ENCODE measurements around the gene COMTD1. TPM values are rescaled to one million over a fixed set of nuclear protein-coding genes. Genes with fewer than 3 reads are reported as not detected.

Gene COMTD1
- total and polyA plus RNA-seq, 7 donors: 7.8 to 147 (median 11.4) TPM

GRCh38 chr10:75254739-75255138 is 19.0 kb upstream of the COMTD1 start:
- Histone ChIP-seq H3K36me3 (no peaks in the 10 kb centered on the region), H3K27me3 (no peaks in the 10 kb centered on the region), H3K9me3 (peaks cover 0 to 11% (median 5%) of the 10 kb centered on the region in 4 donors), H3K4me1 (no peaks in the 10 kb centered on the region), H3K4me3 (no peak overlapping the region), H3K27ac (no peak overlapping the region)
- WGBS, 2 donors: 95% methylated on average over 2 of the region's 2 CpGs
- no peak for DNase-seq
- TF ChIP-seq CTCF (IDR thresholded peaks at IDR 0.05): no peak
- TF ChIP-seq POLR2A (IDR thresholded peaks at IDR 0.05): no peak
- no peak for TF ChIP-seq EP300 (IDR thresholded peaks at IDR 0.05)
- no peak for TF ChIP-seq POLR2AphosphoS5 (IDR thresholded peaks at IDR 0.05)
- intact Hi-C loops (cut with DNase I): no loop called here

GRCh38 chr10:75253281-75254220 is 17.8 kb upstream of the COMTD1 start:
- no peak for TF ChIP-seq POLR2AphosphoS5 (IDR thresholded peaks at IDR 0.05)
- no peak for TF ChIP-seq POLR2A (IDR thresholded peaks at IDR 0.05)
- TF ChIP-seq EP300 (IDR thresholded peaks at IDR 0.05): no peak
- TF ChIP-seq CTCF (IDR thresholded peaks at IDR 0.05): no peak
- WGBS, 2 donors: 94 to 97% methylated on average over 1 of the region's 1 CpG
- H3K36me3 ChIP-seq: no peaks in the 10 kb centered on the region
- peaks cover 0 to 11% (median 5%) of the 10 kb centered on the region in 4 donors for H3K9me3 ChIP-seq
- H3K4me3 ChIP-seq: no peak overlapping the region
- intact Hi-C loops (cut with DNase I): no loop called here
- H3K27ac ChIP-seq: no peak overlapping the region
- DNase-seq: no peak
- no peaks in the 10 kb centered on the region for H3K4me1 ChIP-seq
- no peaks in the 10 kb centered on the region for H3K27me3 ChIP-seq

- TF ChIP-seq POLR2A (IDR thresholded peaks at IDR 0.05): no peak
- no peaks in the 10 kb centered on the region for H3K36me3 ChIP-seq
- H3K4me3 ChIP-seq: no peak overlapping the region
- DNase-seq: no peak
- no peaks in the 10 kb centered on the region for H3K27me3 ChIP-seq
- H3K27ac ChIP-seq: no peak overlapping the region
- H3K9me3 ChIP-seq: peaks cover 0 to 11% (median 5%) of the 10 kb centered on the region in 4 donors
- 81 to 88% methylated on average over 3 of the region's 3 CpGs for WGBS, 2 donors
- no peaks in the 10 kb centered on the region for H3K4me1 ChIP-seq
- intact Hi-C loops (cut with DNase I): no loop called here
Measured at GRCh38 chr10:75250934-75251333, 15.2 kb upstream of the COMTD1 start.

DNA sequence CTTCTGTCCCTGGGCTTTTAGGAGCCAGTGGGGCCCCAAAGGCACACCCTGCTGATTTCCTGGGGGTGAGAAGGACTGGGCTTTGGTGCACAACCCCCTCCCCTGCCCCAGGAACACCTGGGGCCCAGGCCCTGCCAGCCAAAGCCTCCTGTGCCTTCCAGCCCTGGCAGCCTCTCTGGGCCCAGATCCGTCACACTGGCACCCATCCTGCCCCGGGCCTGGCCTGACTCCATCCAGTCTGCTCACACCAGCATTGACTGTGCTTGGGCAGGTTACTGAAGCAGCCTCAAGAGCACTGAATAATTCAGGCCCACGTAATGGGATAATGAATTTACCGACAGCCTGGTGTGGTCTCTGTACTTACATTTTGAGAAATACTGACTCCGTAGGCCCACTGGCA is 12.0 kb upstream of the COMTD1 start:
- Histone ChIP-seq H3K27ac (no peak overlapping the region), H3K36me3 (no peaks in the 10 kb centered on the region), H3K4me3 (no peak overlapping the region), H3K4me1 (no peaks in the 10 kb centered on the region), H3K9me3 (peaks cover 0 to 2% (median 0%) of the 10 kb centered on the region in 4 donors), H3K27me3 (no peaks in the 10 kb centered on the region)
- TF ChIP-seq POLR2A (IDR thresholded peaks at IDR 0.05) (no peak), POLR2AphosphoS5 (IDR thresholded peaks at IDR 0.05) (no peak), CTCF (IDR thresholded peaks at IDR 0.05) (no peak), EP300 (IDR thresholded peaks at IDR 0.05) (no peak)
- 93 to 94% methylated on average over 5 of the region's 5 CpGs for WGBS, 2 donors
- intact Hi-C loops (cut with DNase I): no loop called here
- no peak for DNase-seq

DNA sequence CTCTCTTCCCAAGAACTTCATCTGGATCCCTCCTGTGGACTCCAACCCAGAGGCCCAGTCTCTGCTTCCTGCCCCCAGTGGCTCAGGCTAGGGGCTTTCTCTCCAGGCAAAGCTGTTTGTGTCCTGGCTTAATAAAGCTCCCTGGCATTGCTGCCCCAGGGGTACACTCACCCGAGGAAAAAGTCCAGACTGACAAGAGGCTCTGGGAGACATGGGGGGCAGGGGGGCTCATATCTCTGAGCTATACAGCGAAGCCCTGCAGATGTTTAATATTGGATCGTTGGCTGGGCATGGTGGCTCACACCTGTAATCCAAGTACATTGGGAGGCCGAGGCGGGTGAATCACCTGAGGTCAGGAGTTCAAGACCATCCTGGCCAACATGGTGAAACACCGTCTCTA is 10.7 kb upstream of the COMTD1 start:
- H3K4me1 ChIP-seq: no peaks in the 10 kb centered on the region
- intact Hi-C loops (cut with DNase I): no loop called here
- 80 to 89% methylated on average over 6 of the region's 6 CpGs for WGBS, 2 donors
- DNase-seq: no peak
- H3K27me3 ChIP-seq: no peaks in the 10 kb centered on the region
- no peak overlapping the region for H3K27ac ChIP-seq
- no peaks in the 10 kb centered on the region for H3K9me3 ChIP-seq
- H3K36me3 ChIP-seq: no peaks in the 10 kb centered on the region
- TF ChIP-seq POLR2AphosphoS5 (IDR thresholded peaks at IDR 0.05) (no peak), EP300 (IDR thresholded peaks at IDR 0.05) (no peak), POLR2A (IDR thresholded peaks at IDR 0.05) (no peak), CTCF (IDR thresholded peaks at IDR 0.05) (no peak)
- H3K4me3 ChIP-seq: no peak overlapping the region

Measured in sigmoid colon (tissue), 7 donors.